ENCODE data around the gene POM121. TPM values are rescaled to one million over a fixed set of nuclear protein-coding genes. Genes with fewer than 3 reads are reported as not detected.
"Not testable (repeated sequence)": the region's sequence is repeated elsewhere in the genome, so short reads cannot be mapped to it uniquely, and the experiment has no call there.

POM121 gene
- total RNA-seq, 1 experiment from 2014 or later = 53.3 TPM

- H4K20me1 ChIP-seq (ENCODE audit: insufficient read depth); CTCF ChIA-PET: not testable (repeated sequence)
- ATAC-seq = 0 out of 2 replicates have a peak, but pooled peaks have one; percentile 3
Measured at GRCh38 chr7:72945597-72945996, 20.7 kb downstream of the POM121 start.

GRCh38 chr7:72946130-72946745 is 21.3 kb downstream of the POM121 start:
- CTCF ChIA-PET; BruUV-seq (replicated peaks); H3K27ac ChIP-seq (ENCODE audit: low read depth, low read length); DNase-seq (ENCODE audit: low read depth, low spot score); H3K4me1 ChIP-seq (ENCODE audit: control insufficient read depth in 1 of 2, insufficient read depth in 2 of 2, low read length in 2 of 2); H4K20me1 ChIP-seq (ENCODE audit: insufficient read depth); H3K4me2 ChIP-seq (ENCODE audit: low read length); H3K27me3 ChIP-seq (ENCODE audit: insufficient read depth, low read length); intact Hi-C loops (cut with micrococcal nuclease); H3K9me2 ChIP-seq (ENCODE audit: insufficient read depth); RAD21 ChIA-PET (ENCODE audit: low non-redundant PET in 1 of 2, low total read pairs in 2 of 2, uncharacterized antibody in 2 of 2, unreplicated experiment in 2 of 2); H3K79me2 ChIP-seq (ENCODE audit: insufficient read depth, low read length); POLR2A ChIA-PET; H3K36me3 ChIP-seq (ENCODE audit: control insufficient read depth in 1 of 2, insufficient read depth in 2 of 2, low read length in 2 of 2); H3K9ac ChIP-seq (ENCODE audit: low read length); H3K9me3 ChIP-seq (ENCODE audit: control insufficient read depth in 1 of 2, insufficient read depth in 1 of 2, low read depth in 1 of 2, low read length in 2 of 2); H2AFZ ChIP-seq (ENCODE audit: low read depth, low read length, poor library complexity, severe bottlenecking); H3K4me3 ChIP-seq (replicated peaks in 1 of 2; ENCODE audit: low read depth in 1 of 2, low read length in 2 of 2): not testable (repeated sequence)
- TF ChIP-seq, protein P1, sequence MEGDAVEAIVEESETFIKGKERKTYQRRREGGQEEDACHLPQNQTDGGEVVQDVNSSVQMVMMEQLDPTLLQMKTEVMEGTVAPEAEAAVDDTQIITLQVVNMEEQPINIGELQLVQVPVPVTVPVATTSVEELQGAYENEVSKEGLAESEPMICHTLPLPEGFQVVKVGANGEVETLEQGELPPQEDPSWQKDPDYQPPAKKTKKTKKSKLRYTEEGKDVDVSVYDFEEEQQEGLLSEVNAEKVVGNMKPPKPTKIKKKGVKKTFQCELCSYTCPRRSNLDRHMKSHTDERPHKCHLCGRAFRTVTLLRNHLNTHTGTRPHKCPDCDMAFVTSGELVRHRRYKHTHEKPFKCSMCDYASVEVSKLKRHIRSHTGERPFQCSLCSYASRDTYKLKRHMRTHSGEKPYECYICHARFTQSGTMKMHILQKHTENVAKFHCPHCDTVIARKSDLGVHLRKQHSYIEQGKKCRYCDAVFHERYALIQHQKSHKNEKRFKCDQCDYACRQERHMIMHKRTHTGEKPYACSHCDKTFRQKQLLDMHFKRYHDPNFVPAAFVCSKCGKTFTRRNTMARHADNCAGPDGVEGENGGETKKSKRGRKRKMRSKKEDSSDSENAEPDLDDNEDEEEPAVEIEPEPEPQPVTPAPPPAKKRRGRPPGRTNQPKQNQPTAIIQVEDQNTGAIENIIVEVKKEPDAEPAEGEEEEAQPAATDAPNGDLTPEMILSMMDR (IDR thresholded peaks at IDR 0.05 in 2 of 3, conservative IDR thresholded peaks at IDR 0.05 in 1 of 3; ENCODE audit: borderline replicate concordance in 1 of 3, insufficient read depth in 1 of 3, low read depth in 2 of 3, low read length in 2 of 3) = peak in 2 of 3 experiments; percentile 32 to 41; a peak in 4 of 6 replicates
- peak; percentile 71 for ATAC-seq

More at GRCh38 chr7:72945597-72945996, 20.7 kb downstream of the POM121 start:
- H3K27ac ChIP-seq (ENCODE audit: low read depth, low read length); H3K4me3 ChIP-seq (replicated peaks in 1 of 2; ENCODE audit: low read depth in 1 of 2, low read length in 2 of 2); H3K4me1 ChIP-seq (ENCODE audit: control insufficient read depth in 1 of 2, insufficient read depth in 2 of 2, low read length in 2 of 2); H3K9ac ChIP-seq (ENCODE audit: low read length); H3K27me3 ChIP-seq (ENCODE audit: insufficient read depth, low read length); POLR2A ChIA-PET; BruUV-seq (replicated peaks); DNase-seq (ENCODE audit: low read depth, low spot score); H3K9me3 ChIP-seq (ENCODE audit: control insufficient read depth in 1 of 2, insufficient read depth in 1 of 2, low read depth in 1 of 2, low read length in 2 of 2); H3K4me2 ChIP-seq (ENCODE audit: low read length); H3K9me2 ChIP-seq (ENCODE audit: insufficient read depth); RAD21 ChIA-PET (ENCODE audit: low non-redundant PET in 1 of 2, low total read pairs in 2 of 2, uncharacterized antibody in 2 of 2, unreplicated experiment in 2 of 2); H3K79me2 ChIP-seq (ENCODE audit: insufficient read depth, low read length); H2AFZ ChIP-seq (ENCODE audit: low read depth, low read length, poor library complexity, severe bottlenecking); intact Hi-C loops (cut with micrococcal nuclease); H3K36me3 ChIP-seq (ENCODE audit: control insufficient read depth in 1 of 2, insufficient read depth in 2 of 2, low read length in 2 of 2): not testable (repeated sequence)

GRCh38 chr7:72948714-72949113 is 23.8 kb downstream of the POM121 start:
- POLR2A ChIA-PET; RAD21 ChIA-PET (ENCODE audit: low non-redundant PET in 1 of 2, low total read pairs in 2 of 2, uncharacterized antibody in 2 of 2, unreplicated experiment in 2 of 2): not testable (repeated sequence)

GRCh38 chr7:72949276-72949675 is 24.4 kb downstream of the POM121 start:
- H3K4me1 ChIP-seq (ENCODE audit: control insufficient read depth in 1 of 2, insufficient read depth in 2 of 2, low read length in 2 of 2); H3K9me2 ChIP-seq (ENCODE audit: insufficient read depth); H3K4me2 ChIP-seq (ENCODE audit: low read length); H3K79me2 ChIP-seq (ENCODE audit: insufficient read depth, low read length); H3K9ac ChIP-seq (ENCODE audit: low read length); ATAC-seq; H3K9me3 ChIP-seq (ENCODE audit: control insufficient read depth in 1 of 2, insufficient read depth in 1 of 2, low read depth in 1 of 2, low read length in 2 of 2); H3K27ac ChIP-seq (ENCODE audit: low read depth, low read length); H4K20me1 ChIP-seq (ENCODE audit: insufficient read depth); H3K27me3 ChIP-seq (ENCODE audit: insufficient read depth, low read length); BruUV-seq (replicated peaks); CTCF ChIA-PET; intact Hi-C loops (cut with micrococcal nuclease); H2AFZ ChIP-seq (ENCODE audit: low read depth, low read length, poor library complexity, severe bottlenecking); DNase-seq (ENCODE audit: low read depth, low spot score); H3K36me3 ChIP-seq (ENCODE audit: control insufficient read depth in 1 of 2, insufficient read depth in 2 of 2, low read length in 2 of 2); RAD21 ChIA-PET (ENCODE audit: low non-redundant PET in 1 of 2, low total read pairs in 2 of 2, uncharacterized antibody in 2 of 2, unreplicated experiment in 2 of 2); H3K4me3 ChIP-seq (replicated peaks in 1 of 2; ENCODE audit: low read depth in 1 of 2, low read length in 2 of 2); POLR2A ChIA-PET: not testable (repeated sequence)

More at GRCh38 chr7:72948714-72949113, 23.8 kb downstream of the POM121 start:
- ATAC-seq; intact Hi-C loops (cut with micrococcal nuclease); H3K9me3 ChIP-seq (ENCODE audit: control insufficient read depth in 1 of 2, insufficient read depth in 1 of 2, low read depth in 1 of 2, low read length in 2 of 2); CTCF ChIA-PET; H4K20me1 ChIP-seq (ENCODE audit: insufficient read depth); H3K27me3 ChIP-seq (ENCODE audit: insufficient read depth, low read length); DNase-seq (ENCODE audit: low read depth, low spot score); H3K27ac ChIP-seq (ENCODE audit: low read depth, low read length); H3K36me3 ChIP-seq (ENCODE audit: control insufficient read depth in 1 of 2, insufficient read depth in 2 of 2, low read length in 2 of 2); H3K4me2 ChIP-seq (ENCODE audit: low read length); H3K9ac ChIP-seq (ENCODE audit: low read length); H3K4me3 ChIP-seq (replicated peaks in 1 of 2; ENCODE audit: low read depth in 1 of 2, low read length in 2 of 2); BruUV-seq (replicated peaks); H3K79me2 ChIP-seq (ENCODE audit: insufficient read depth, low read length); H3K4me1 ChIP-seq (ENCODE audit: control insufficient read depth in 1 of 2, insufficient read depth in 2 of 2, low read length in 2 of 2); H3K9me2 ChIP-seq (ENCODE audit: insufficient read depth); H2AFZ ChIP-seq (ENCODE audit: low read depth, low read length, poor library complexity, severe bottlenecking): not testable (repeated sequence)

Data from HCT116 (cell line).